Hepatocyte (in vitro differentiated cells): ENCODE data around the gene DENND5B.

Experiments used
- EZH2phosphoT487 ChIP-seq: fragments of 200-600 bp; sonication (generic); IDR thresholded peaks from one replicate; pipeline ENCODE4 v1.6.1; 2018; ENCODE audit warnings: antibody characterized with exemption, mild to moderate bottlenecking, low read depth, moderate library complexity; ENCODE audit not compliant: unreplicated experiment, severe bottlenecking
- TF ChIP-seq, protein P1 (sequence below): fragments of 200-600 bp; sonication (generic); IDR thresholded peaks from 2 replicates; pipeline ENCODE4 v1.5.1; 2016; ENCODE audit warnings: antibody characterized with exemption, mild to moderate bottlenecking; ENCODE audit not compliant: poor library complexity

DNA sequence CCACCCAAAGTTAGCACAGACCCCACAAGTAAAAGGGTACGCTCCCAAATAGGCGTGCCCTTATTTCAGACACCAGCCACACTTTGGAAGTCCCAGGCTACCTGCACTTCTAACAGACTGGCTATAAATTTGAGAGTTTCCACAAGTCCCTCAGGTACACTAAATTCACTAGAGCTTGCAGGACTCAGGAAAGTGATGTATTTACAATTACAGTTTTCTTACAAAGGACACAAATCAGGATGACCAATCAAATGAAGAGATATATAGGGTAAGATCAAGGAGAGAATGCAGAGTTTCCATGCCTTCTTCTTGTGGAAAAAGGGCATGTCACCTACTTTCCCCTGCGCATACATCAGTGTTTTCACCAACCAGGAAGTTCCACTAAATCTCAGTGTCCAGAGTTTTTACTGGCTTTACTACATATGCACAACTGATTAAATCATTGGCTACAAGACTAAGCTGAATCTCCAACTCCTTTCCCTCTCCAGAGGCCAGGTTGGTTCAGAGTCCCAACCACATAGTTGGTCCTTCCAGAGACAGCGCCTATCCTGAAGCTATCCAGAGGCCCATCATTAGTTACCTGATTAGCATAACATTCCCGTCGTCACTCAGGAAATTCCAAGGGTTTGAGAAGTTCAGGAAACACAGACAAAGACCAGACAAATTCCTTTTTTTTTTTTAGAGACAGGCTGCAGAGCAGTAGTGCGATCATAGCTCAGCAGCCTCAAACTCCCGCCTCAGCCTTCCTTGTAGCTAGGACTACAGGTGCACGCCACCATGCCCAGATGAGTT is 84.2 kb downstream of the DENND5B start:
- TF ChIP-seq, protein P1, sequence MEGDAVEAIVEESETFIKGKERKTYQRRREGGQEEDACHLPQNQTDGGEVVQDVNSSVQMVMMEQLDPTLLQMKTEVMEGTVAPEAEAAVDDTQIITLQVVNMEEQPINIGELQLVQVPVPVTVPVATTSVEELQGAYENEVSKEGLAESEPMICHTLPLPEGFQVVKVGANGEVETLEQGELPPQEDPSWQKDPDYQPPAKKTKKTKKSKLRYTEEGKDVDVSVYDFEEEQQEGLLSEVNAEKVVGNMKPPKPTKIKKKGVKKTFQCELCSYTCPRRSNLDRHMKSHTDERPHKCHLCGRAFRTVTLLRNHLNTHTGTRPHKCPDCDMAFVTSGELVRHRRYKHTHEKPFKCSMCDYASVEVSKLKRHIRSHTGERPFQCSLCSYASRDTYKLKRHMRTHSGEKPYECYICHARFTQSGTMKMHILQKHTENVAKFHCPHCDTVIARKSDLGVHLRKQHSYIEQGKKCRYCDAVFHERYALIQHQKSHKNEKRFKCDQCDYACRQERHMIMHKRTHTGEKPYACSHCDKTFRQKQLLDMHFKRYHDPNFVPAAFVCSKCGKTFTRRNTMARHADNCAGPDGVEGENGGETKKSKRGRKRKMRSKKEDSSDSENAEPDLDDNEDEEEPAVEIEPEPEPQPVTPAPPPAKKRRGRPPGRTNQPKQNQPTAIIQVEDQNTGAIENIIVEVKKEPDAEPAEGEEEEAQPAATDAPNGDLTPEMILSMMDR: no peak
- TF ChIP-seq EZH2phosphoT487: no peak
